Measurements from ENCODE around the gene GTF3C2.

- TF ChIP-seq ETV6 (conservative IDR thresholded peaks at IDR 0.05 in 1 of 2, IDR thresholded peaks at IDR 0.05 in 1 of 2; ENCODE audit: borderline replicate concordance in 1 of 2, low read depth in 1 of 2): no peak
- TF ChIP-seq EP300 (IDR thresholded peaks at IDR 0.05; ENCODE audit: borderline replicate concordance in 1 of 2, control insufficient read depth in 1 of 2, low read depth in 2 of 2, low read length in 2 of 2): no peak
- no peak for TF ChIP-seq DPF2 (IDR thresholded peaks at IDR 0.05)
- TF ChIP-seq ESRRA (IDR thresholded peaks at IDR 0.05; ENCODE audit: low read length): no peak
- TF ChIP-seq EZH2 (IDR thresholded peaks at IDR 0.05; ENCODE audit: borderline replicate concordance, control insufficient read depth, low read depth, low read length): no peak
- no peak for TF ChIP-seq CTCF (IDR thresholded peaks at IDR 0.05 in 2 of 3, conservative IDR thresholded peaks at IDR 0.05 in 1 of 3; ENCODE audit: control insufficient read depth in 2 of 3, extremely low read depth in 1 of 3, insufficient read depth in 1 of 3, low read depth in 3 of 3, low read length in 3 of 3)
Measured at GRCh38 chr2:27351802-27352598, 4.6 kb downstream of the GTF3C2 start.

All from GM12878 (cell line).